HepG2 (cell line): ENCODE data around the gene CUTC. TPM values are rescaled to one million over a fixed set of nuclear protein-coding genes. Genes with fewer than 3 reads are reported as not detected.

Experiments
- BRCA1 ChIP-seq: sonication (generic); formaldehyde crosslinking; IDR thresholded peaks from 2 replicates; pipeline ENCODE4 v1.4.0; 2020; ENCODE audit warnings: missing genetic modification reagents
- HBP1 ChIP-seq: IDR thresholded peaks from 2 replicates; pipeline ENCODE4 v1.6.1; 2016; ENCODE audit warnings: low read depth, control low read depth
- PLRG1 ChIP-seq: fragments of 450-650 bp; conservative IDR thresholded peaks from 2 replicates; pipeline ENCODE4 v1.6.1; 2016
- SNAPC2 ChIP-seq: sonication (generic); formaldehyde crosslinking; IDR thresholded peaks from 2 replicates; pipeline ENCODE4 v1.8.1; 2022; ENCODE audit warnings: mild to moderate bottlenecking, missing genetic modification reagents
- SP5 ChIP-seq: IDR thresholded peaks from 2 replicates; pipeline ENCODE4 v1.6.1; 2016; ENCODE audit warnings: low read depth, borderline replicate concordance
- ZBTB14 ChIP-seq: sonication (generic); formaldehyde crosslinking; IDR thresholded peaks from 2 replicates; pipeline ENCODE4 v1.4.0; 2020; ENCODE audit warnings: missing genetic modification reagents
- ZFX ChIP-seq: sonication (generic); formaldehyde crosslinking; IDR thresholded peaks from 2 replicates; pipeline ENCODE4 v1.4.0; 2020; ENCODE audit warnings: mild to moderate bottlenecking, low read depth, missing genetic modification reagents, moderate library complexity
- ZNF232 ChIP-seq: sonication (generic); formaldehyde crosslinking; IDR thresholded peaks from 2 replicates; pipeline ENCODE4 v1.4.0; 2020; ENCODE audit warnings: missing genetic modification reagents, borderline replicate concordance
- ZNF782 ChIP-seq: sonication (generic); formaldehyde crosslinking; IDR thresholded peaks from 2 replicates; pipeline ENCODE4 v1.4.0; 2020; ENCODE audit warnings: missing genetic modification reagents, mild to moderate bottlenecking, borderline replicate concordance
- ZNF83 ChIP-seq: sonication (generic); formaldehyde crosslinking; IDR thresholded peaks from 2 replicates; pipeline ENCODE4 v1.4.0; 2020; ENCODE audit warnings: missing genetic modification reagents, mild to moderate bottlenecking, borderline replicate concordance
- polyA plus RNA-seq, 8 experiments: library from polyadenylated mRNA; depleted of rRNA in 3 of 8; stranded (reverse) in 7 of 8; unstranded in 1 of 8; fragments of >200 nt; fragmentation: Illumina TruSeq in 4 of 8; extraction: Trizol in 4 of 8; gene quantifications; 2 replicates each; pipeline versions ENCODE4 v1.2.1 to v1.2.3, GENCODE V29; 2011 to 2016; ENCODE audit warnings: low read depth in 4 of 8, missing spikeins in 1 of 8, mixed read lengths in 1 of 8; ENCODE audit not compliant: insufficient read depth in 1 of 8
- total RNA-seq, 5 experiments: library from RNA; depleted of rRNA; stranded (reverse); fragments of >200 nt; fragmentation: Illumina TruSeq; extraction: Trizol; gene quantifications; 2 replicates each; pipeline ENCODE4 v1.2.3, GENCODE V29; 2016; ENCODE audit warnings: low read depth in 1 of 5
- TF ChIP-seq, protein P1 (sequence below): IDR thresholded peaks from 2 replicates; pipeline ENCODE4 v1.6.1; 2016; ENCODE audit warnings: missing compliant biosample characterization, missing genetic modification reagents, borderline replicate concordance
- TF ChIP-seq, protein P2 (sequence below): sonication (generic); formaldehyde crosslinking; IDR thresholded peaks from 2 replicates; pipeline ENCODE4 v1.5.0; 2020; ENCODE audit warnings: mild to moderate bottlenecking, missing genetic modification reagents
- TF ChIP-seq, protein P3 (sequence below): sonication (generic); formaldehyde crosslinking; IDR thresholded peaks from 2 replicates; pipeline ENCODE4 v1.4.0; 2020; ENCODE audit warnings: missing genetic modification reagents
- TF ChIP-seq, protein P4 (sequence below): sonication (generic); formaldehyde crosslinking; conservative IDR thresholded peaks from 2 replicates; pipeline ENCODE4 v1.4.0; 2020; ENCODE audit warnings: missing genetic modification reagents
- TF ChIP-seq, protein P5 (sequence below): sonication (generic); formaldehyde crosslinking; IDR thresholded peaks from 2 replicates; pipeline ENCODE4 v1.8.0; 2022; ENCODE audit warnings: missing genetic modification reagents, mild to moderate bottlenecking, moderate library complexity, borderline replicate concordance

The CUTC gene
- total and polyA plus RNA-seq, 2 of the 13 experiments (the other 11 are each of a cell fraction or from before 2014, with no cell fraction given) = 22.3 to 25.8 TPM

DNA sequence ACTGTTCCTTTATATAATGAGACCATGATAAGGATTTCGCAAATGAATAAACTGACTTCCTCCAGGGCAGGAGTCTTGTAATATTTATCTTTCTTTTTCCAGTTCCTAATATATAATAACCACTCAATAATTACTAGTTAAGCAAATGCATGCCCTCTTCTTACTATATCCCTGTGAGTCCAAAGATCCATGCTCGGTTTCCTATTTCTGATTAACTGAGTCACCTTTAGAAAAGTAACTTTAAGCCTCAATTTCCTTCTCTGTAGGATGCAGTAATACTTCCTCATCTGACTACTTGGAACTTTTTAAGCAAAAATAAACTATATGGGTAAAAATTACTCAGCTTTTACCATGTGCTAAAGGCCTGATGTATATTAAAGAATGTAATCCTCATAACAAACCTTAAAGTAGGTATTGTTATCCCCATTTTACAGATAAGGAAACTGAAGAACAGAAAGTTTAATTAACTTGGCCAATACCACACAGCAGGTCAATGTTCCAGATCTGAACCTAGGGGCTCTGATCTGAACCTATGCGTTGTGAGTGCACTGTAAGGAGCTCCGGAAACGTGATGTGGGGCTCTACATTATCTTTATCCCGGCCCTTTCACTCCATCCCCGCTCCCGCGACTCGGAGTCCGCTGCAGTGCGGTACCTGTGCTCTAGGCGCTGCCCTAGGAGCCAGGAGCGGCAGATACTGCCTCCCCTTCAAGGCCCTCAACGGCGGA lies 565 bp upstream of the CUTC start (continued):
- TF ChIP-seq, protein P1, sequence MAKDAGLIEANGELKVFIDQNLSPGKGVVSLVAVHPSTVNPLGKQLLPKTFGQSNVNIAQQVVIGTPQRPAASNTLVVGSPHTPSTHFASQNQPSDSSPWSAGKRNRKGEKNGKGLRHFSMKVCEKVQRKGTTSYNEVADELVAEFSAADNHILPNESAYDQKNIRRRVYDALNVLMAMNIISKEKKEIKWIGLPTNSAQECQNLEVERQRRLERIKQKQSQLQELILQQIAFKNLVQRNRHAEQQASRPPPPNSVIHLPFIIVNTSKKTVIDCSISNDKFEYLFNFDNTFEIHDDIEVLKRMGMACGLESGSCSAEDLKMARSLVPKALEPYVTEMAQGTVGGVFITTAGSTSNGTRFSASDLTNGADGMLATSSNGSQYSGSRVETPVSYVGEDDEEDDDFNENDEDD (CRISPR knock-in tag) = no peak
- TF ChIP-seq ZNF782 (CRISPR knock-in tag) (no peak), ZBTB14 (CRISPR knock-in tag) (no peak), BRCA1 (CRISPR knock-in tag) (no peak), SNAPC2 (no peak), HBP1 (no peak), SP5 (no peak), ZFX (CRISPR knock-in tag) (no peak; the same call in 1 of the 2 replicates), ZNF83 (CRISPR knock-in tag) (peak; percentile 81; the same call in 1 of the 2 replicates), ZNF232 (CRISPR knock-in tag) (no peak), PLRG1 (no peak)
- TF ChIP-seq, protein P2, sequence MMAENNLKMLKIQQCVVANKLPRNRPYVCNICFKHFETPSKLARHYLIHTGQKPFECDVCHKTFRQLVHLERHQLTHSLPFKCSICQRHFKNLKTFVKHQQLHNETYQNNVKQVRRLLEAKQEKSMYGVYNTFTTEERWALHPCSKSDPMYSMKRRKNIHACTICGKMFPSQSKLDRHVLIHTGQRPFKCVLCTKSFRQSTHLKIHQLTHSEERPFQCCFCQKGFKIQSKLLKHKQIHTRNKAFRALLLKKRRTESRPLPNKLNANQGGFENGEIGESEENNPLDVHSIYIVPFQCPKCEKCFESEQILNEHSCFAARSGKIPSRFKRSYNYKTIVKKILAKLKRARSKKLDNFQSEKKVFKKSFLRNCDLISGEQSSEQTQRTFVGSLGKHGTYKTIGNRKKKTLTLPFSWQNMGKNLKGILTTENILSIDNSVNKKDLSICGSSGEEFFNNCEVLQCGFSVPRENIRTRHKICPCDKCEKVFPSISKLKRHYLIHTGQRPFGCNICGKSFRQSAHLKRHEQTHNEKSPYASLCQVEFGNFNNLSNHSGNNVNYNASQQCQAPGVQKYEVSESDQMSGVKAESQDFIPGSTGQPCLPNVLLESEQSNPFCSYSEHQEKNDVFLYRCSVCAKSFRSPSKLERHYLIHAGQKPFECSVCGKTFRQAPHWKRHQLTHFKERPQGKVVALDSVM (CRISPR knock-in tag) = no peak
- TF ChIP-seq, protein P3, sequence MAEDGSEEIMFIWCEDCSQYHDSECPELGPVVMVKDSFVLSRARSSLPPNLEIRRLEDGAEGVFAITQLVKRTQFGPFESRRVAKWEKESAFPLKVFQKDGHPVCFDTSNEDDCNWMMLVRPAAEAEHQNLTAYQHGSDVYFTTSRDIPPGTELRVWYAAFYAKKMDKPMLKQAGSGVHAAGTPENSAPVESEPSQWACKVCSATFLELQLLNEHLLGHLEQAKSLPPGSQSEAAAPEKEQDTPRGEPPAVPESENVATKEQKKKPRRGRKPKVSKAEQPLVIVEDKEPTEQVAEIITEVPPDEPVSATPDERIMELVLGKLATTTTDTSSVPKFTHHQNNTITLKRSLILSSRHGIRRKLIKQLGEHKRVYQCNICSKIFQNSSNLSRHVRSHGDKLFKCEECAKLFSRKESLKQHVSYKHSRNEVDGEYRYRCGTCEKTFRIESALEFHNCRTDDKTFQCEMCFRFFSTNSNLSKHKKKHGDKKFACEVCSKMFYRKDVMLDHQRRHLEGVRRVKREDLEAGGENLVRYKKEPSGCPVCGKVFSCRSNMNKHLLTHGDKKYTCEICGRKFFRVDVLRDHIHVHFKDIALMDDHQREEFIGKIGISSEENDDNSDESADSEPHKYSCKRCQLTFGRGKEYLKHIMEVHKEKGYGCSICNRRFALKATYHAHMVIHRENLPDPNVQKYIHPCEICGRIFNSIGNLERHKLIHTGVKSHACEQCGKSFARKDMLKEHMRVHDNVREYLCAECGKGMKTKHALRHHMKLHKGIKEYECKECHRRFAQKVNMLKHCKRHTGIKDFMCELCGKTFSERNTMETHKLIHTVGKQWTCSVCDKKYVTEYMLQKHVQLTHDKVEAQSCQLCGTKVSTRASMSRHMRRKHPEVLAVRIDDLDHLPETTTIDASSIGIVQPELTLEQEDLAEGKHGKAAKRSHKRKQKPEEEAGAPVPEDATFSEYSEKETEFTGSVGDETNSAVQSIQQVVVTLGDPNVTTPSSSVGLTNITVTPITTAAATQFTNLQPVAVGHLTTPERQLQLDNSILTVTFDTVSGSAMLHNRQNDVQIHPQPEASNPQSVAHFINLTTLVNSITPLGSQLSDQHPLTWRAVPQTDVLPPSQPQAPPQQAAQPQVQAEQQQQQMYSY (CRISPR knock-in tag) = no peak
- TF ChIP-seq, protein P4, sequence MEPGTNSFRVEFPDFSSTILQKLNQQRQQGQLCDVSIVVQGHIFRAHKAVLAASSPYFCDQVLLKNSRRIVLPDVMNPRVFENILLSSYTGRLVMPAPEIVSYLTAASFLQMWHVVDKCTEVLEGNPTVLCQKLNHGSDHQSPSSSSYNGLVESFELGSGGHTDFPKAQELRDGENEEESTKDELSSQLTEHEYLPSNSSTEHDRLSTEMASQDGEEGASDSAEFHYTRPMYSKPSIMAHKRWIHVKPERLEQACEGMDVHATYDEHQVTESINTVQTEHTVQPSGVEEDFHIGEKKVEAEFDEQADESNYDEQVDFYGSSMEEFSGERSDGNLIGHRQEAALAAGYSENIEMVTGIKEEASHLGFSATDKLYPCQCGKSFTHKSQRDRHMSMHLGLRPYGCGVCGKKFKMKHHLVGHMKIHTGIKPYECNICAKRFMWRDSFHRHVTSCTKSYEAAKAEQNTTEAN (CRISPR knock-in tag) = no peak
- TF ChIP-seq, protein P5, sequence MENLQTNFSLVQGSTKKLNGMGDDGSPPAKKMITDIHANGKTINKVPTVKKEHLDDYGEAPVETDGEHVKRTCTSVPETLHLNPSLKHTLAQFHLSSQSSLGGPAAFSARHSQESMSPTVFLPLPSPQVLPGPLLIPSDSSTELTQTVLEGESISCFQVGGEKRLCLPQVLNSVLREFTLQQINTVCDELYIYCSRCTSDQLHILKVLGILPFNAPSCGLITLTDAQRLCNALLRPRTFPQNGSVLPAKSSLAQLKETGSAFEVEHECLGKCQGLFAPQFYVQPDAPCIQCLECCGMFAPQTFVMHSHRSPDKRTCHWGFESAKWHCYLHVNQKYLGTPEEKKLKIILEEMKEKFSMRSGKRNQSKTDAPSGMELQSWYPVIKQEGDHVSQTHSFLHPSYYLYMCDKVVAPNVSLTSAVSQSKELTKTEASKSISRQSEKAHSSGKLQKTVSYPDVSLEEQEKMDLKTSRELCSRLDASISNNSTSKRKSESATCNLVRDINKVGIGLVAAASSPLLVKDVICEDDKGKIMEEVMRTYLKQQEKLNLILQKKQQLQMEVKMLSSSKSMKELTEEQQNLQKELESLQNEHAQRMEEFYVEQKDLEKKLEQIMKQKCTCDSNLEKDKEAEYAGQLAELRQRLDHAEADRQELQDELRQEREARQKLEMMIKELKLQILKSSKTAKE (CRISPR knock-in tag) = no peak
